Uterus (tissue), 4 donors: ENCODE measurements around the gene NACC2. TPM values are rescaled to one million over a fixed set of nuclear protein-coding genes. Genes with fewer than 3 reads are reported as not detected.

ENCODE experiments used
- DNase-seq, 2 donors: peaks; one replicate each; pipeline ENCODE4 v3.0.0-alpha.2; 2019 to 2020
- H3K27ac ChIP-seq, 2 donors: fragments of 200-600 bp; sonication (generic); 1 replicate in 1 of 2; 2 replicates in 1 of 2; pipeline ENCODE4 v1.5.1; 2016 to 2018
- H3K27me3 ChIP-seq, 2 donors: fragments of 200-600 bp; sonication (generic); one replicate each; pipeline ENCODE4 v1.5.1; 2018 to 2019; ENCODE audit warnings: control low read depth in 1 of 2
- H3K36me3 ChIP-seq, 2 donors: fragments of 200-600 bp; sonication (generic); one replicate each; pipeline ENCODE4 v1.5.1; 2019; ENCODE audit warnings: control low read depth in 1 of 2
- H3K4me1 ChIP-seq, 2 donors: fragments of 200-600 bp; sonication (generic); one replicate each; pipeline ENCODE4 v1.5.1; 2018 to 2019; ENCODE audit warnings: control low read depth in 1 of 2
- H3K4me3 ChIP-seq, 2 donors: fragments of 200-600 bp; sonication (generic); 1 replicate in 1 of 2; 2 replicates in 1 of 2; pipeline ENCODE4 v1.5.1; 2018 to 2019; ENCODE audit warnings: mild to moderate bottlenecking in 1 of 2
- H3K9me3 ChIP-seq, 2 donors: fragments of 200-600 bp; sonication (generic); one replicate each; pipeline ENCODE4 v1.5.1; 2019; ENCODE audit warnings: control low read depth in 1 of 2
- CTCF ChIP-seq, 4 experiments: fragments of 200-600 bp in 2 of 4; fragments of 450-650 bp in 2 of 4; sonication (generic) in 2 of 4; IDR thresholded peaks; one replicate each; pipeline ENCODE4 v1.5.1; 2016 to 2019; ENCODE audit warnings: antibody characterized with exemption in 4 of 4, mild to moderate bottlenecking in 2 of 4, moderate library complexity in 1 of 4
- POLR2A ChIP-seq, 2 donors: fragments of 450-650 bp; IDR thresholded peaks; one replicate each; pipeline ENCODE4 v1.6.1; 2016; ENCODE audit warnings: antibody characterized with exemption in 2 of 2, mild to moderate bottlenecking in 1 of 2, moderate library complexity in 1 of 2
- intact Hi-C: fragments of 100-400 bp; cut with DNase I; formaldehyde crosslinking; loops from one replicate; pipeline ENCODE4 v1.15.1; 2023; ENCODE audit warnings: low total_unique reads
- total RNA-seq, 4 donors: library from RNA; depleted of rRNA in 3 of 4; stranded (reverse); fragments of >200 nt in 3 of 4; gene quantifications; one replicate each; pipeline versions ENCODE4 v1.1.0 to v1.2.4, GENCODE V29; 2014 to 2023
- donor health status: DM: yes; HTN: yes; CAD: no.

The NACC2 gene
- total RNA-seq, 4 donors from 2014 or later, result 8.2 to 57.5 (median 19.1) TPM

- H3K36me3 ChIP-seq, result no peaks in the 10 kb centered on the region
- no peak for DNase-seq
- no peaks in the 10 kb centered on the region for H3K27me3 ChIP-seq
- H3K27ac ChIP-seq, result no peak overlapping the region
- TF ChIP-seq CTCF (IDR thresholded peaks at IDR 0.05) (no peak), POLR2A (IDR thresholded peaks at IDR 0.05) (no peak)
- no peaks in the 10 kb centered on the region for H3K9me3 ChIP-seq
- peaks cover 0 to 55% of the 10 kb centered on the region in 2 donors for H3K4me1 ChIP-seq
- intact Hi-C loops, result no loop called here
- H3K4me3 ChIP-seq, result no peak overlapping the region
These were observed 7.9 kb downstream of the NACC2 start for GRCh38 chr9:136086951-136087740.

GRCh38 chr9:136086213-136086881, 8.7 kb downstream of the NACC2 start:
- H3K4me3 ChIP-seq, result no peak overlapping the region
- peak overlapping the region in 1 of 2 donors; percentile 27 for H3K27ac ChIP-seq
- H3K9me3 ChIP-seq, result no peaks in the 10 kb centered on the region
- H3K27me3 ChIP-seq, result no peaks in the 10 kb centered on the region
- no peaks in the 10 kb centered on the region for H3K36me3 ChIP-seq
- no peak for DNase-seq
- H3K4me1 ChIP-seq, result peaks cover 0 to 54% of the 10 kb centered on the region in 2 donors
- intact Hi-C loops, result no loop called here
- TF ChIP-seq POLR2A (IDR thresholded peaks at IDR 0.05), result no peak
- TF ChIP-seq CTCF (IDR thresholded peaks at IDR 0.05), result no peak

GRCh38 chr9:136085815-136086212, 9.3 kb downstream of the NACC2 start:
- Histone ChIP-seq H3K36me3 (no peaks in the 10 kb centered on the region), H3K4me1 (peaks cover 0 to 51% of the 10 kb centered on the region in 2 donors), H3K9me3 (no peaks in the 10 kb centered on the region), H3K4me3 (no peak overlapping the region), H3K27ac (peak overlapping the region in 1 of 2 donors; percentile 27), H3K27me3 (no peaks in the 10 kb centered on the region)
- TF ChIP-seq POLR2A (IDR thresholded peaks at IDR 0.05) (no peak), CTCF (IDR thresholded peaks at IDR 0.05) (no peak)
- intact Hi-C loops, result no loop called here
- DNase-seq, result no peak

GRCh38 chr9:136084063-136084944, 10.8 kb downstream of the NACC2 start:
- no peaks in the 10 kb centered on the region for H3K9me3 ChIP-seq

More at GRCh38 chr9:136084063-136084944, 10.8 kb downstream of the NACC2 start:
- intact Hi-C loops, result no loop called here
- Histone ChIP-seq H3K27ac (no peak overlapping the region), H3K27me3 (no peaks in the 10 kb centered on the region), H3K36me3 (no peaks in the 10 kb centered on the region), H3K4me1 (peaks cover 0 to 47% of the 10 kb centered on the region in 2 donors), H3K4me3 (no peak overlapping the region)
- no peak for DNase-seq
- TF ChIP-seq CTCF (IDR thresholded peaks at IDR 0.05), result no peak
- no peak for TF ChIP-seq POLR2A (IDR thresholded peaks at IDR 0.05)
